ENCODE data around the gene SLC9A9.
A peak's percentile ranks its signal among the peaks of the same experiment; 100 is the strongest.

Gene SLC9A9

GRCh38 chr3:143600756-143601718 is 247.2 kb downstream of the SLC9A9 start:
- no peak overlapping the region for H2AFZ ChIP-seq (ENCODE audit: low read depth, low read length)
- no peaks in the 10 kb centered on the region for H3K79me2 ChIP-seq (ENCODE audit: insufficient read depth, low read length)
- no peak overlapping the region for H3K27ac ChIP-seq (ENCODE audit: low read length)
- H3K4me3 ChIP-seq (ENCODE audit: low read depth in 1 of 2, low read length in 2 of 2): no peak overlapping the region
- no peak overlapping the region for H3K4me2 ChIP-seq (ENCODE audit: insufficient read depth, low read length)
- H3K27me3 ChIP-seq (ENCODE audit: insufficient read depth, low read length, poor library complexity): no peaks in the 10 kb centered on the region
- no peak overlapping the region for H3K9ac ChIP-seq (ENCODE audit: low read depth, low read length)
- H3K9me3 ChIP-seq (ENCODE audit: insufficient read depth, low read length, severe bottlenecking): no peaks in the 10 kb centered on the region
- no peaks in the 10 kb centered on the region for H3K36me3 ChIP-seq (ENCODE audit: insufficient read depth, low read length)
- DNase-seq (no peak), ATAC-seq (ENCODE audit: insufficient read depth, low read depth) (no peak)
- H4K20me1 ChIP-seq (ENCODE audit: insufficient read depth, low read length): no peaks in the 10 kb centered on the region
- 0 out of 2 replicates have a peak, but pooled peaks cover 2% of the 10 kb centered on the region for H3K4me1 ChIP-seq (ENCODE audit: insufficient read depth, low read length)
- TF ChIP-seq CTCF (IDR thresholded peaks at IDR 0.05; ENCODE audit: borderline replicate concordance, extremely low read depth, low read length, poor library complexity, severe bottlenecking) (no peak), EZH2 (IDR thresholded peaks at IDR 0.05; ENCODE audit: borderline replicate concordance, low read depth, low read length, severe bottlenecking) (no peak)

- no peaks in the 10 kb centered on the region for H3K4me1 ChIP-seq (ENCODE audit: insufficient read depth, low read length)
- no peaks in the 10 kb centered on the region for H4K20me1 ChIP-seq (ENCODE audit: insufficient read depth, low read length)
- ATAC-seq (ENCODE audit: insufficient read depth, low read depth): no peak
- no peaks in the 10 kb centered on the region for H3K27me3 ChIP-seq (ENCODE audit: insufficient read depth, low read length, poor library complexity)
- TF ChIP-seq EZH2 (IDR thresholded peaks at IDR 0.05; ENCODE audit: borderline replicate concordance, low read depth, low read length, severe bottlenecking) (no peak), CTCF (IDR thresholded peaks at IDR 0.05; ENCODE audit: borderline replicate concordance, extremely low read depth, low read length, poor library complexity, severe bottlenecking) (no peak)
- H3K4me3 ChIP-seq (ENCODE audit: low read depth in 1 of 2, low read length in 2 of 2): no peak overlapping the region
- no peak overlapping the region for H3K4me2 ChIP-seq (ENCODE audit: insufficient read depth, low read length)
- H3K9me3 ChIP-seq (ENCODE audit: insufficient read depth, low read length, severe bottlenecking): no peaks in the 10 kb centered on the region
- no peak overlapping the region for H2AFZ ChIP-seq (ENCODE audit: low read depth, low read length)
- H3K79me2 ChIP-seq (ENCODE audit: insufficient read depth, low read length): no peaks in the 10 kb centered on the region
- H3K27ac ChIP-seq (ENCODE audit: low read length): no peak overlapping the region
- no peak for DNase-seq
- no peak overlapping the region for H3K9ac ChIP-seq (ENCODE audit: low read depth, low read length)
- no peaks in the 10 kb centered on the region for H3K36me3 ChIP-seq (ENCODE audit: insufficient read depth, low read length)
These were observed 250.3 kb downstream of the SLC9A9 start for GRCh38 chr3:143597774-143598652.

GRCh38 chr3:143596957-143597642 is 251.2 kb downstream of the SLC9A9 start:
- H3K4me3 ChIP-seq (ENCODE audit: low read depth in 1 of 2, low read length in 2 of 2): no peak overlapping the region
- no peaks in the 10 kb centered on the region for H4K20me1 ChIP-seq (ENCODE audit: insufficient read depth, low read length)
- H3K9me3 ChIP-seq (ENCODE audit: insufficient read depth, low read length, severe bottlenecking): no peaks in the 10 kb centered on the region
- no peak overlapping the region for H3K9ac ChIP-seq (ENCODE audit: low read depth, low read length)
- H3K36me3 ChIP-seq (ENCODE audit: insufficient read depth, low read length): no peaks in the 10 kb centered on the region
- no peak overlapping the region for H3K27ac ChIP-seq (ENCODE audit: low read length)
- no peaks in the 10 kb centered on the region for H3K4me1 ChIP-seq (ENCODE audit: insufficient read depth, low read length)
- no peaks in the 10 kb centered on the region for H3K79me2 ChIP-seq (ENCODE audit: insufficient read depth, low read length)
- H3K4me2 ChIP-seq (ENCODE audit: insufficient read depth, low read length): no peak overlapping the region
- no peak; the same call in 2 of the 3 replicates for ATAC-seq (ENCODE audit: insufficient read depth, low read depth)
- H2AFZ ChIP-seq (ENCODE audit: low read depth, low read length): 0 out of 2 replicates have a peak overlapping the region, but pooled peaks have one; percentile 15
- no peak for DNase-seq
- no peaks in the 10 kb centered on the region for H3K27me3 ChIP-seq (ENCODE audit: insufficient read depth, low read length, poor library complexity)
- TF ChIP-seq EZH2 (IDR thresholded peaks at IDR 0.05; ENCODE audit: borderline replicate concordance, low read depth, low read length, severe bottlenecking): no peak
- no peak for TF ChIP-seq CTCF (IDR thresholded peaks at IDR 0.05; ENCODE audit: borderline replicate concordance, extremely low read depth, low read length, poor library complexity, severe bottlenecking)

Data from DND-41 (cell line).